Lung microvascular endothelial cell (primary cell): ENCODE results near the gene STRADA. TPM values are rescaled to one million over a fixed set of nuclear protein-coding genes. Genes with fewer than 3 reads are reported as not detected.

Source experiments
- DNase-seq, 2 donors: peaks; one replicate each; pipeline versions ENCODE4 v3.0.0 to v3.0.0-alpha.2; 2010; ENCODE audit warnings: low read depth in 2 of 2
- total RNA-seq: library from RNA; depleted of rRNA; stranded (reverse); fragments of >200 nt; gene quantifications from 2 replicates; pipeline ENCODE4 v1.2.1, GENCODE V29; 2014

STRADA gene, protein sequence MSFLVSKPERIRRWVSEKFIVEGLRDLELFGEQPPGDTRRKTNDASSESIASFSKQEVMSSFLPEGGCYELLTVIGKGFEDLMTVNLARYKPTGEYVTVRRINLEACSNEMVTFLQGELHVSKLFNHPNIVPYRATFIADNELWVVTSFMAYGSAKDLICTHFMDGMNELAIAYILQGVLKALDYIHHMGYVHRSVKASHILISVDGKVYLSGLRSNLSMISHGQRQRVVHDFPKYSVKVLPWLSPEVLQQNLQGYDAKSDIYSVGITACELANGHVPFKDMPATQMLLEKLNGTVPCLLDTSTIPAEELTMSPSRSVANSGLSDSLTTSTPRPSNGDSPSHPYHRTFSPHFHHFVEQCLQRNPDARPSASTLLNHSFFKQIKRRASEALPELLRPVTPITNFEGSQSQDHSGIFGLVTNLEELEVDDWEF
- 15.3 and 29.0 TPM in 2 replicates for total RNA-seq

DNA sequence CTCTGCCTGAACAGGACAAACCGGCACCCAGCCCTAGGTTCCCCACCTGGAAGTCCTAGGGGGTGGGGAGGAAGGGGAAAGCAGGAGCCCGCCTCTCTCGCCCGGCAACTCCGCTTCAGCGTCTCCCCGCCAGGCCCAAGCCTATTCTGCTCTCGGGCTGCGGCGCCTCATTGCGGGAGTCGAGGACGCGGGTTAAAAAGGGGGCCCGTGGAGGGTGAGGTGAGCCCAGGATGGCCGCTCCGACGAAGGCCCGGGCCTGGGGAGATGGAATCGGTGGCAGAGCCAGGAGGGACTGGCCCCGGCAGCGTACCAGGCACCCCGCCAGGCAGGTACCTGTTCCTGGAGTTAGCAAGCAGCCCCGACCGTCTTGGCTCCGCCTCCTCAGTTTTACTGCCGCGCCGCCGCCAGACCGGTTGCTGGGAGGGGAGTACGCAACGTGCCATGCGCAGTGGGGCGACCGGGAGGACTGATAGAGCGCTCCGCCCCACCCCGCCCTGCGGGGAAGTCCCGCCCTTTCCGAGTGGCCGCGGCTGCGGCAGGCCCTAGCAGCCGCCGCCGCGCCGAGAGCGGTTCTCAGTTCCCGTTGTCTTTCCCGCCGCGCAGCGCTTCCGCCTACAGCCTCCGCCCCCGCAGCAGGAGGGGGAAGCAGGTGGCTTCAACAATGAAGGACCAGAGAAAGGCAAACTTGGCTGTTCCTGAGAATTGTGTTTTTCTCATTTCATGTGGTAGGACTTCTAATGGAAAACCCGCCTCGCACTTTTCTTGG lies at the start of gene STRADA:
STRADA (minus strand) TSS at position 392 of the 766 bp plus-strand sequence. CDS start 13,430 bp downstream, outside the sequence.
- peak; percentile 97 to 98 for DNase-seq

DNA sequence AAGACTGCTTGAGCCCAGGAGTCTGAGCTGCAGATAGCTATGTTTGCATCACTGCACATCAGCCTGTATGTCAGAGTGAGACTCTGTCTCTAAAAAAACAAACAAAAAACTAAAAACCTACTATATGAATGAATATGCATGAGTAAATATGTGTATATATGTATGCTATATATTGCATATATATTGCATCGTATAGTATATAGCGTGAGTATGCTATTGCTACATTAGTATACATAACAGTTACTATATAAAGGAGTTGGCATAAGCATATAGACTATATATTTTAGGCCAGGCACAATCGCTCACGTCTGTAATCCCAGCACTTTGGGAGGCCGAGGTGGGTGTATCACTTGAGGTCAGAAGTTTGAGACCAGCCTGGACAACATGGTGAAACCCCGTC lies 48.5 kb upstream of the STRADA start:
- no peak for DNase-seq

DNA sequence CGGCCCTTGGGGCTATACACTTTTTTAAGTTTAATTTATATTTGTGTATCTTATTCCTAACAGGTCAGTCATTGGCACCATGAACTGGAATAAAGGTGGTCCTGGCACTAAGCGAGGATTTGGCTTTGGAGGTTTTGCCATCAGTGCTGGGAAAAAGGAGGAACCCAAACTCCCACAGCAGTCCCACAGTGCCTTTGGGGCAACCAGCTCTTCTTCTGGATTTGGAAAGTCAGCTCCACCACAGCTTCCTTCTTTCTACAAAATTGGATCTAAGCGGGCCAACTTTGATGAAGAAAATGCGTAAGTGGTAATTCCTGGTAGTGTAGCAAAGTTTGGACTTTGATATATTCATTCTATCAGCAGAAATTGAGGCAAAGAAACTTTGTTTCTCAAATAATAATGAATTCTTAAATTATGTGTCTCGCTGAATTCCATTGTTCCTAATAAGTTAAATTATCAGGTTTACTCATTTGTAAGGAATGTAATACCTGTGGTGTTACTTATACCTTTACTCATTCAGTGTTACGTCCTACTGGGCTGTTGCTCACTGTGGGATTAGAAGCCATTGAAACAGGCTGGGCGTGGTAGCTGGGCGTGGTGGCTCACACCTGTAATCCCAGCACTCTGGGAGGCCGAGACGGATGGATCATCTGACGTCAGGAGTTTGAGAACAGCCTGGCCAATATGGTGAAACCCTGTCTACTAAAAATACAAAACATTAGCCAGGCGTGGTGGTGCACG lies 45.5 kb upstream of the STRADA start:
- no peak for DNase-seq

DNA sequence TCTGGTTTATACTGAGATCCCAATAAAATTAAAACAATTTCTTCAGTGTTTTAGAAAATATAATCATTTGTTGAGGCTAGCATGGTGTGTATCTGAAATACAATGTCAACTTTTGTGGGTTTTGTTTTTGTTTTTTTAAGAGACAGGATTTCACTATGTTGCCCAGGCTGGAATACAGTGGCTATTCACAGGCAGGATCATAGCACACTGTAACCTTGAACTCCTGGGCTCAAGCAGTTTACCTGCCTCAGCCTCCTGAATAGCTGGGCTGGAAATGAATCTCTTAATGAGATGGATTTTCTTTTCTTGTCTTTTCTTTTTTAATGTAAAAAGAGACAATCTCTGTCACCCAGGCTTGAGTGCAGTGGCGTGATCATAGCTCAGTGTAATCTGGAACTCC lies 44.5 kb upstream of the STRADA start:
- no peak for DNase-seq

DNA sequence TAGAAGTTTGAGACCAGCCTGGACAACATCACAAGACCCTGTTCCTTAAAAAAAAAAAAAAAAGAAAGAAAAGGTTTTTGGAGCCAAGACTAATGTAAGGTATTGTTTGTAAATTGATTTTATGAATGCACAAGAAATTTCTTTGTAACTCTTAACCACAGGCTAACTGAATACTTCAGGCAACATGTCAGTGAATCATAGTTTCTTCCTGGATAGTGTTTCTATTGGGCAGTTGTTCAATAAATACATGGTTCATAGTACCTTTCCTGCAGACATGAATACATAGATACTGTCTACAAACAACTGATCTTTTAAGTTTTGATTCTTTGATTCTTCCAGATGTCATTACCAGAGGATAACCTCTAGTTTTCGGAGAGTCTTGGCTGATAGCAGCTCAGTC lies 44.0 kb upstream of the STRADA start:
- peak in 1 of 2 donors; percentile 62 for DNase-seq

DNA sequence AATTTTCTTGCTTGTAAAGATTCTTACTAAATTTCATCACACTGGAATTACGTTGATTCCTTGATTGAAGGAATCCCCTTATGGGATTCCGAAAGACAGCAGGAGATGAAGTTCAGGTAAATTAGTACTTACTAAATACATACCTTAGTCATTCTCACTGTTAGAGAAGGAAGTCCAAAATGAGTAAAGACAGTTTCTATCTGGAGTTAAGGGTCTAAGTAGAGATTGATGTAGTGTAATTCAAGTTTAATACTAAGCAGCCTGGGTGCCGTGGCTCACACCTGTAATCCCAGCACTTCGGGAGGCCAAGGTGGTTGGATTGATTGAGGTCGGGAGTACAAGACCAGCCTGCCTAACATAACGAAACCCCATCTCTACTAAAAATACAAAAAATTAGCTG lies 41.9 kb upstream of the STRADA start:
- DNase-seq, result no peak

DNA sequence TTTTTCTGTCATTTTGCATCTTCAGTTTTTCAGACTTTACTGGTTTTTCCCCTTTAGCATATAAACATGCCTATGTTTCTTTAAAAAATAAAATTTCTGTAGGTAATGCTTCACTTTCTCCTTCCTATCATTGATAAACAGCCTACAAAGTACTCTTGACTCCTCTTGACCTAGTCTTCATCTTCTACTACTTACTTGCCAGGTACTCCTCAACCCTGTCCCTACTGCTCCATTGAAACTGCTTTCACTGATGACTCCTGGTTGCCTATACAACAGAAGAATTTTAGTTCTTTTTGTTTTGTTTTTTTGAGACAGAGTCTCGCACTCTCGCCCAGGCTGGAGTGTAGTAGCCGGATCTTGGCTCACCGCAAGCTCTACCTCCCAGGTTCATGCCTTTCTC lies 39.3 kb upstream of the STRADA start:
- no peak for DNase-seq

DNA sequence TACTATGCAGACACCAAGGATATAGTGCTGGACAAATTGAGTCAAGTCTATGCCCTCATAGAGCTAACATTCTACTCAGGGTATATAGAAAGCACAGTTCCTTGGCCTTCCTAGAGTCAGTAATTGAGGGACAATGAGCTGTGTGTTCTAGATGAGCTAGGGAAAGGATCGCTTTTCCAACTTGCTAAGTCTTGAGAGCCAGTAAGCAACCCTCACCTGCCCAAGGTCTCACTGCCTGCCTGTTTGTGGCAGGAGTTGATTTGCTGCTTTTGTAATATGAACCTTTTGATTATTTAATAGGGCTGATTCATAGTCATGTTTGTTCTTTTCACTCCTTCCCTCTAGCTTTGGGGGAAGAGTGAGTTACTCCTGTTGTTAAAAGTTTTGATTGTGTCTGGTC lies 38.9 kb upstream of the STRADA start:
- no peak for DNase-seq

DNA sequence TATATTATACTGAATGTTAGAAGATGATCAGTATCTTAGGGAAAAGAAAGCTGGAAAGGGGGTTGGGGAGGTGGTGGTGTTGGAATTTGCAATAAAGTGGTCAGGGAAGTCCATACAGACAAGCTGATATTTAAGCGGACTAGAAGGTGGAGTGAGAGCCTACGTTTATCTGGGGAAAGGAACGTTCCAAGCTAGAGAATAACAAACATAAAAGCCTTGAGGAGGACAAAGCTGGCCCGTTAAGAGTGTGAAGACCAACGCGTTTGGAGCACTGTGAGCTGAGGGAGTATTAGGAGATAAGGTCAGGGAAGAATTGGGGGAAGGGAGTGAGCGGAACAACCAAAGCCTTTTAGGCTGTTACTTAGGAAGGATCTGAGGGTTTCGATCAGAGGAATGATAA lies 33.8 kb upstream of the STRADA start:
- peak; percentile 8 to 11 for DNase-seq

DNA sequence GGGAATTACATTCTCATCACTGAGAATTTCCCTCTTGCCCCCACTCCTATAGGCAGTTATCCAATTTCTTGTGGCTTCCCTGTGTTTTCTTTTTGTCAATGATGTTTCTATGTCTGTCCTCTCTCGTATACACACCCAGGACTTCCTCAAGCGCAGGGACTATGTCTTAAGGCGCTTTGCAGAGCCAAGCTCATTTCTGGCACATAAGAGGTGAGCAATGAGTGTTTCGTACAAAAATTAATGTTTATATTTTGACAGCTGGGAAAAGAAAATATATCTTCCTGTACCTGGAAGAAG lies 33.3 kb upstream of the STRADA start:
- DNase-seq, result peak in 1 of 2 donors; percentile 31

DNA sequence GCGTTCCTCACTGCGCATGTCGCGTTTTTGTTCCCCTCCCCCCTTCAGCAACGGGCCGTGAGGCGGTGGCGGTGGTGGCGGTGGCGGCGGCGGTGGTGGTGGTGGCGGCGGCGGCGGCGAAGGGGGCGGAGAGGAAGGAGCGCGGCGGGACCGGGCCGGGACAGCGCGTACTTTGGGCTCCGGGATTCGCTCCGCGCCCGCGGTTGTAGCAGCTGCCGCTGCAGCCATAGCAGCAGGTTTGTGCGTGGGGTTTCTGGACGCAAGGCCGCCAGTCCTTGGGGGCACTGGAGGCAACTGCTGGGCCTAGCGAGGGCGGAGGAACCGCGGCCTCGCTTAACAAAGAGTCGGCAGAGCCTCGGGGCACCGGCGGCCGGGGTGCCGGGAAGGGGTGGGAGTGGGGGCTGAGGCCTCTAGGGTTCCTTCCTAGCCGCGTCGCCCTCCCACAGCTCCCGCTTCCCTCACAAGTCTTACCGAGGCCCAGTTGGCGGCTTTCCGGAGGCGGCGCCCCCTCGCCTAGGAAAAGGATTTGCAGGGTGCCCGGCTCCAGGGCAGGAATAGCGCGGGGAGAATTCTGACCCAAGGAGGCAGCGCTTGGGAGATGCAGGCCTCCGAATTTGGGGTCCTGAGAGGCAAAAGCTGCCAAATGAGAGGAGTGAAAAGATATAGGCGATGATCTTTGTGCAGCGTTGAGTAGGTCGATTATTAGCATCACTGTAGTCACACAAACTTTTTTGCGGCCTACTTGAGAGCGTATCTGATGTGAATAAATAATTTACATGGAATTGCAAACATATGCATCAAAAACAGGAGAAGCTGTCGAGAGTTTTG lies 32.8 kb upstream of the STRADA start, which contains the start of gene DDX42:
DDX42 (plus strand) TSS at position 30 of the 828 bp plus-strand sequence. CDS start 12,880 bp downstream, outside the sequence.
- DNase-seq, result peak; percentile 58 to 71

DNA sequence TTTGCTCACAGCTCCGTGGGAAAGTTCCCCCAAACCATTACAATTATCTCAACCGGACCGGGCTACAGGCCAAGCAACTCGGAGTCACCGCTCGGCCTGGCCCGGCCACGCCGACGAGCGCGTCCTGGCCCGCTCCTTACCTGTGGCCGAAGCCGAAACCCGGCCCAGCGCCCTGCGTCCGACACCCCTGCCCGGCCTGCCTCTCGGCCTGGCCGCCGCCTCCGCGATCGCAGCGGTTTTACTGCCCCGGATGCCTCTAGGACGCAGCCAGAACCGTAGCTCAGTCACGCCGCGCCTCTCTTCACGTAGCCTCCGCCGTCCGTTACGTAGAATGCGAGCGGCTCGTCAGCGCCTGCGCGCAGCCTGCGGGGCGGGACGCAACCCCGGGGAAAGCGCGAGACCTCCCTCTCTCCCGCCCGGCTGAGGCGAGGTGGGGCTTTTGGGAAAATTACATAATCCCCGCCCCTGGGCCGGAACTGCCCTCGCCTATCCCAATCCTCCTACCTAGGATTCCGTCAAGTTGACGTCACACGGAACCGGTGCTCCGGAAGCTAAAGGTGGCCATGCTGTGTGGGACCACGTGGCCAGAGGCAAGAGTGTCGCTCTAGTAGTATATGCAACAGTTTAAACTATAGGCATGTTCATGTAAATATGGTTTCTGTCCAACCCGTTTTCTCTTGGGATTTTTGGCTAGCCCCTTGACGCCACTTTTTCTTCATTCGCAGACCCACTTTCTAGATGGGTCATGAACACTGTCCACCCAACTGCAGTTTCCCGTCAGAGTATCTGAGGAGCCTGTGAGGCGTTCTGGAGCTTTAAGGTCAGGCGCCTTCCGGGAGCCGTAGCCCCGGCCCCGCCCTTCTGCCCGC lies 31.9 kb upstream of the STRADA start, which contains the start of gene CCDC47:
CCDC47 (minus strand) TSS at position 326 of the 869 bp plus-strand sequence. CDS start 7,422 bp downstream, outside the sequence.
- DNase-seq, result peak; percentile 99 to 100

DNA sequence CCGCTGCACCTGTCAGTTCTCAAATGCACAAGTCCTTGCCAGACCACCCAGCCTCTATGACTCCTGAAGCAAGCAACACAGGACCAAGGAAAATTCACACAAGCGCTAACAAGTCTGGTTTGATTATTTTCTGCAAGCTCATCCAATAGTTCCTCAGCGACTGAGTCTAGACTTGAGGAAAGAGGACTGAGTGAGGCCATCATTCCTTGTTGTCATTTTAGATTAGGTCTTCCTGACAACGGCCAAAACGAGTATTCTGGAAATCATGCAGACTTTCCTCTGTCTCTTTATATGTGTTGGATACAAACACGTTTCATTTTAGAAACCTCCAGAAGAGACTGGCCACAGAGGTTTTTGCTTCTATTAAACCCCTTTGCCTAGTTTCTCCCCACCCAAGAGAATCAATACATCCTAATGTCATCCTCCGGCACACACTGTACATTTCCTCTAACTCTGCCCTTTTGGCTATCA lies 31.2 kb upstream of the STRADA start:
- DNase-seq, result peak in 1 of 2 donors; percentile 48

DNA sequence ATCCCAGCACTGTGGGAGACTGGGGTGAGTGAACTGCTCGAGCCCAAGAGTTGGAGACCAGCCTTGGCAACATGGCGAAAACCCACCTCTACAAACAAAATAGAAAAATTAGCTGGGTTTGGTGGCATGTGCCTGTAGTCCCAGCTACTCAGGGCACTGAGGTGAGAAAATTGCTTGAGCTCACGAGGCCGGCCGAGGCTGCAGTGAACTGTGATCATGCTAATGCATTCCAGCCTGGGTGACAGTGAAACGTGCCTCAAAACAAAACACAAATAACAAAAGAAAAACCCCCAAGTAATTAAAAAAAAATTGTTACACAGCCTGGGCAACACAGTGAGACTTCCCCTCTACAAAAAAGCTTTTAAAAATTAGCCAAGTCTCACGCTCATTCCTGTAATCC lies 26.8 kb upstream of the STRADA start:
- no peak for DNase-seq

DNA sequence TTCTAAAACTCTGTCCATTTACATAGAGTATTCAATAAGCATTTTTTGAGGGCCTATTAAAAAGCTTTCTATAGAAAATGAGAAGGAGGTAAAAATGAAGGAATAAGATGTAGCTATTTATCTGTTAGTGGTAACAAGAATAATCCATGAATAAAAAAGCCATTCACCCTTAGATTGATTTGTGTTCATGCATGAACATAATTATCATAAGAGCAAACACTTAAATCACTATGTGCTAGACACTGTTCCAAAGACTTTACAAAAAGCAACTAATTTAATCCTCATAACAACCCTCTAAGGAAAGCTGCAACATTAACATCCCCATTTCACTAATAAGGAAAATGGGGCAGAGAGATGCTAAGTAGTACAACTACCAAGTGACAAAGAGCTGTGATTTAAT lies 25.2 kb upstream of the STRADA start:
- no peak for DNase-seq

DNA sequence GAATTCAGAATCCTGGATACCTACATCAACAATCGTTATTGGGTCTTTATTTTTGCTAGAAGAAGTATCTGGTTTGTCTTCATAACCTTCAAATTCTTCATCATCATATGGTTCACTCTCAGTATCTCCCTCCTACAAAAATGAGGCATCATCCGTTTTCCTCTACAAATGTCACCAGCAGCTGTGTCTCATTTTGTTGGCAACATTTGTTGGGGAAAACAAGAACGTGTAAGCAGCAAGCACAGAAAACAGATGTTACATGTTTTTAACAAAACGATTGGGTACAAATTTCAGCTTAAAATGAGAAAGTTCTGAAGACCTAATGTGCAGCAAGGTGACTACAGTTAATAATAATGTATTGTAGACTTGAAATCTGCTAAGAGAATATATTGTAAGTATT lies 23.1 kb upstream of the STRADA start:
- DNase-seq, result no peak

DNA sequence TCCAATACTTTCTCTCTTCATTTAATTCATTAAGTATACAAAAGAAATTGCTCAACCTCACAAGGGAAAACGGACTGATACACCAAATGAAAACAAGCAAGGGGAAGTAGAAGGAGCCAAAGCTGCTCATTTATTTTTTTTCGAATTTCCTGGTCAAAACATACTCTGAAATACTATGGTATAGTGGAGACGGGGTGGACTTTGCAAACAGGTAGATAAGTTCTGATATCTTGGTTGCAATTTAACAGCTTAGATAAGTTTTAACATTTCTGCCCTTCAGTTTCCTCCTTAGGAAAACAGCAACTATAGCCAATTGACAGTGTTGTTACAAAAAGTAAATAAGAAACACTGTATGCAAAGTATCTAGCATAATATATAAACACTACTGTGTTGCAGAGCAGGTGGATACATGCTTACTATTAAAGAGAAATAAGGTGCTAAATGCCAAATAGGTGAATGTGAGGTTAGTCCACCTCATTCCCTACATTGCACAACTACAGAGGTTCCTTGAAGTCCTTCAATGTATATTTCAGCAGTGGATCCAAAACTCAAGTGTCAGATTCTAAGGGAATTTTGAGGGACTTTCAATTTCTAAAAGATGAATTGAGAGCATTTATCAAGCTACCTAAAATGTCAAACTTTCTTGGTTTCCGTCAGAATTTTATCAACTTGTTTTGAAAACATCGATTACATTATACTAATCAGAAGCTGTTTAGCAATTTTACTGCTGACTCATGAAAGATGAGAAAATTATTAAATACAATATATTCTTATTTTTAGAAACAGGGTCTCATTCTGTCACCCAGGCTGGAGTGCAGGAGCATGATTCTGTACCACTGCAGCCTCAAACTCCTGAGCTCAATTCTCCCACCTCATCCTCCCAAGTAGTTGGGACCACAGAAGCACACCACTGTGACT lies 20.8 kb upstream of the STRADA start:
- DNase-seq, result peak in 1 of 2 donors; percentile 72

DNA sequence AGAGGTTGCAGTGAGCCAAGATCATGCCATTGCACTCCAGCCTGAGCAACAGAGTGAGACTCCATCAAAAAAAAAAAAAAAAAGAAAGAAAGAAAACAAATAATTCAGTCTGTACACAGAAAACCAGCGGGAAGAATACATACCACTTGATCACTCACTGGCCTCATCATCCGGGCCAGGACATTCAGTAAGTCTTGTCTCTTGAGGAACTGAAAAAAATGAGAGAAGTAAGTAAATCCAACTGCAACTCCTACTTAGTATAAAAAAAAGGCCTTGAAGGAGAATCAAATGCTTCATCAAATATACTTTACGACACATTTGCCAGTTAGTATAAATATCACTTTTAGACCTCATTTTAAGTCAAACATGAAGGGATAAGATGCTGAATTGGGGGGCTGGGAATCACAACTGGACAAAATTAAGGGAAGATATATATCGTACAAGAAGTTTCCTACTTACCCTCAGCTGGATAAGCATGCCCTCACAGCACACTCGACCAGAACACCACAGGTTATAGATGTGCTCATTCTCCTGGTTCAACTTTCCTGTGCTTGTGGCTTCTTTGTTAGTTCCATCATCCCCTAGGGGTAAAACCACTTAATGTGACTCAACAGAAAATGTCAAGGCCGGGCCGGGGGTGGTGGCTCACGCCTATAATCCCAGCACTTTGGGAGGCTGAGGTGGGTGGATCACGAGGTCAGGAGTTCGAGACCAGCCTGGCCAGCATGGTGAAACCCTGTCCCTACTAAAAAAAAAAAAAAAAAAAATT lies 19.4 kb upstream of the STRADA start:
- DNase-seq, result no peak
